K562 (cell line): Measurements from ENCODE around the gene SCGB1A1. TPM values are rescaled to one million over a fixed set of nuclear protein-coding genes. Genes with fewer than 3 reads are reported as not detected.

Experiments used
- DPF2 ChIP-seq: fragments of 450-650 bp; IDR thresholded peaks from 2 replicates; pipeline ENCODE4 v1.6.1; 2016
- ETS1 ChIP-seq: conservative IDR thresholded peaks from 2 replicates; pipeline ENCODE4 v1.6.1; 2011; ENCODE audit warnings: low read depth, mild to moderate bottlenecking, low read length; ENCODE audit not compliant: control insufficient read depth
- GATA2 ChIP-seq: sonication (generic); formaldehyde crosslinking; IDR thresholded peaks from 2 replicates; pipeline ENCODE4 v1.4.0; 2020; ENCODE audit warnings: mild to moderate bottlenecking, missing genetic modification reagents
- GTF2A2 ChIP-seq: IDR thresholded peaks from 2 replicates; pipeline ENCODE4 v1.6.1; 2016; ENCODE audit warnings: mild to moderate bottlenecking, missing genetic modification characterization, missing compliant biosample characterization
- HIVEP1 ChIP-seq: fragments of 250-450 bp; sonication (Bioruptor Pico); IDR thresholded peaks from 2 replicates; pipeline ENCODE4 v1.4.0; 2020; ENCODE audit warnings: mild to moderate bottlenecking
- KLF6 ChIP-seq: fragments of 250-450 bp; sonication (Bioruptor Pico); IDR thresholded peaks from 2 replicates; pipeline ENCODE4 v1.4.0; 2020; ENCODE audit warnings: mild to moderate bottlenecking, moderate library complexity, borderline replicate concordance
- NONO ChIP-seq, 2 experiments: fragments of 200-400 bp in 1 of 2; fragments of 450-650 bp in 1 of 2; formaldehyde crosslinking in 1 of 2; IDR thresholded peaks; 2 replicates each; pipeline ENCODE4 v1.6.1; 2017; ENCODE audit warnings: low read depth in 2 of 2, mild to moderate bottlenecking in 2 of 2, moderate library complexity in 2 of 2, low read length in 1 of 2
- RBBP5 ChIP-seq: fragments of 200-600 bp; sonication (generic); IDR thresholded peaks from 2 replicates; pipeline ENCODE4 v1.6.1; 2012; ENCODE audit warnings: borderline replicate concordance, mild to moderate bottlenecking, low read length, control low read depth, inconsistent platforms; ENCODE audit not compliant: insufficient read depth, poor library complexity, severe bottlenecking
- RNF219 ChIP-seq: fragments of 250-450 bp; sonication (Bioruptor Pico); IDR thresholded peaks from 2 replicates; pipeline ENCODE4 v1.5.0; 2022; ENCODE audit warnings: mild to moderate bottlenecking
- SP1 ChIP-seq: sonication (generic); formaldehyde crosslinking; IDR thresholded peaks from 2 replicates; pipeline ENCODE4 v1.8.1; 2022; ENCODE audit warnings: mild to moderate bottlenecking, missing genetic modification reagents
- VEZF1 ChIP-seq: fragments of 200-800 bp; sonication (Bioruptor generic); IDR thresholded peaks from 2 replicates; pipeline ENCODE4 v1.6.1; 2017; ENCODE audit warnings: missing genetic modification characterization, missing compliant biosample characterization
- ZBTB7A ChIP-seq: IDR thresholded peaks from 2 replicates; pipeline ENCODE4 v1.6.1; 2011; ENCODE audit warnings: low read depth, mild to moderate bottlenecking, low read length, moderate library complexity, borderline replicate concordance; ENCODE audit not compliant: control insufficient read depth
- ZNF316 ChIP-seq: fragments of 450-650 bp; IDR thresholded peaks from 2 replicates; pipeline ENCODE4 v1.6.1; 2016
- ZNF324 ChIP-seq: fragments of 250-450 bp; sonication (Bioruptor Pico); IDR thresholded peaks from 2 replicates; pipeline ENCODE4 v1.4.0; 2020; ENCODE audit warnings: mild to moderate bottlenecking
- ZNF696 ChIP-seq: fragments of 250-450 bp; sonication (Bioruptor Pico); conservative IDR thresholded peaks from 2 replicates; pipeline ENCODE4 v1.4.0; 2020; ENCODE audit warnings: mild to moderate bottlenecking, moderate library complexity
- ZNF785 ChIP-seq: fragments of 250-450 bp; sonication (Bioruptor Pico); IDR thresholded peaks from 2 replicates; pipeline ENCODE4 v1.4.0; 2020; ENCODE audit warnings: mild to moderate bottlenecking
- polyA plus RNA-seq, 8 experiments: library from polyadenylated mRNA; depleted of rRNA in 4 of 8; stranded (reverse) in 5 of 8; unstranded in 3 of 8; fragments of >200 nt; fragmentation: Nextera tagmentation in 2 of 8; fragmentation: Illumina TruSeq in 1 of 8; extraction: Ambion mirVana in 2 of 8; extraction: Trizol in 1 of 8; gene quantifications; 2 replicates each; pipeline versions ENCODE4 v1.2.1 to v1.2.3, GENCODE V29; 2011 to 2014; ENCODE audit warnings: inconsistent platforms in 1 of 8, missing spikeins in 1 of 8
- total RNA-seq, 7 experiments: library from RNA; depleted of rRNA in 6 of 7; stranded (reverse); fragments of >200 nt in 6 of 7; fragmentation: Illumina TruSeq in 2 of 7; extraction: Trizol in 2 of 7; gene quantifications; 2 replicates each; pipeline versions ENCODE4 v1.2.1 to v1.2.3, GENCODE V29; 2011 to 2021; ENCODE audit warnings: low replicate concordance in 1 of 7

The SCGB1A1 gene
- total and polyA plus RNA-seq, 9 of the 15 experiments (the other 6 are each of a cell fraction or from before 2014, with no cell fraction given): 0.55 TPM; not detected in 8

- TF ChIP-seq GTF2A2 (tag) (no peak), ZBTB7A (peak; percentile 33; the same call in 1 of the 2 replicates), VEZF1 (CRISPR knock-in tag) (peak; percentile 72), GATA2 (peak; percentile 67; the same call in 1 of the 2 replicates), RBBP5 (no peak), HIVEP1 (0 out of 2 replicates have a peak, but pooled peaks have one; percentile 27), SP1 (no peak), DPF2 (peak; percentile 95), ZNF316 (no peak), ZNF785 (CRISPR knock-in tag) (no peak), ZNF324 (CRISPR knock-in tag) (no peak), KLF6 (0 out of 2 replicates have a peak, but pooled peaks have one; percentile 63), NONO (IDR thresholded peaks at IDR 0.05; ENCODE audit: low read depth in 2 of 2, low read length in 1 of 2) (peak in 1 of 2 experiments; percentile 34; a peak in 1 of 4 replicates), ETS1 (0 out of 2 replicates have a peak, but pooled peaks have one; percentile 49), ZNF696 (CRISPR knock-in tag) (no peak), RNF219 (CRISPR knock-in tag) (no peak)
These were observed 20.5 kb upstream of the SCGB1A1 start (continued) for GRCh38 chr11:62398011-62398994.
